Osteocyte (in vitro differentiated cells): ENCODE results near the gene LPCAT4. TPM values are rescaled to one million over a fixed set of nuclear protein-coding genes. Genes with fewer than 3 reads are reported as not detected.

Source experiments
- DNase-seq: peaks from one replicate; pipeline ENCODE4 v3.0.0; 2021; ENCODE audit warnings: mixed read lengths; ENCODE audit not compliant: unreplicated experiment; ENCODE audit errors: extremely low spot score
- H3K27ac Mint-ChIP-seq: one replicate; pipeline ENCODE4 v1.8.0; 2021; ENCODE audit warnings: mild to moderate bottlenecking, mixed read lengths; ENCODE audit not compliant: unreplicated experiment
- H3K27me3 Mint-ChIP-seq: one replicate; pipeline ENCODE4 v1.8.0; 2021; ENCODE audit warnings: mixed read lengths; ENCODE audit not compliant: unreplicated experiment
- H3K36me3 Mint-ChIP-seq: one replicate; pipeline ENCODE4 v1.8.0; 2021; ENCODE audit warnings: mixed read lengths; ENCODE audit not compliant: unreplicated experiment
- H3K4me1 Mint-ChIP-seq: one replicate; pipeline ENCODE4 v1.8.0; 2021; ENCODE audit warnings: mixed read lengths; ENCODE audit not compliant: unreplicated experiment
- H3K4me3 Mint-ChIP-seq: one replicate; pipeline ENCODE4 v1.8.0; 2021; ENCODE audit warnings: mild to moderate bottlenecking, moderate library complexity, mixed read lengths; ENCODE audit not compliant: unreplicated experiment
- H3K9me3 Mint-ChIP-seq: one replicate; pipeline ENCODE4 v1.8.0; 2021; ENCODE audit warnings: mixed read lengths; ENCODE audit not compliant: unreplicated experiment
- CTCF ChIP-seq: fragments of 200-600 bp; sonication (generic); IDR thresholded peaks from 2 replicates; pipeline ENCODE4 v1.5.0; 2021; ENCODE audit warnings: antibody characterized with exemption, mild to moderate bottlenecking, moderate library complexity
- total RNA-seq: library from RNA; stranded (reverse); gene quantifications from 2 replicates; pipeline ENCODE4 v1.2.1, GENCODE V29; 2021

Gene LPCAT4
- total RNA-seq, 1 donor from 2014 or later, result 49.0 TPM

- H3K4me3 Mint-ChIP-seq, result peak overlapping the region; percentile 97
- H3K4me1 Mint-ChIP-seq, result peaks cover 28% of the 10 kb centered on the region
- no peak for DNase-seq
- H3K27ac Mint-ChIP-seq, result peak overlapping the region; percentile 65
- no peak for TF ChIP-seq CTCF
- H3K27me3 Mint-ChIP-seq, result no peaks in the 10 kb centered on the region
- H3K36me3 Mint-ChIP-seq, result peaks cover 6% of the 10 kb centered on the region
- no peaks in the 10 kb centered on the region for H3K9me3 Mint-ChIP-seq
Measured at GRCh38 chr15:34366271-34367065, 528 bp downstream of the LPCAT4 start.

GRCh38 chr15:34365836-34366235, 1.2 kb downstream of the LPCAT4 start:
- no peak for TF ChIP-seq CTCF
- Mint-ChIP-seq H3K4me3 (peak overlapping the region; percentile 97), H3K27me3 (no peaks in the 10 kb centered on the region), H3K9me3 (no peaks in the 10 kb centered on the region), H3K36me3 (peaks cover 9% of the 10 kb centered on the region), H3K4me1 (peaks cover 28% of the 10 kb centered on the region), H3K27ac (peak overlapping the region; percentile 63)
- DNase-seq, result no peak

- no peak for DNase-seq
- peaks cover 10% of the 10 kb centered on the region for H3K36me3 Mint-ChIP-seq
- H3K4me1 Mint-ChIP-seq, result peaks cover 28% of the 10 kb centered on the region
- peak overlapping the region; percentile 63 for H3K27ac Mint-ChIP-seq
- H3K27me3 Mint-ChIP-seq, result no peaks in the 10 kb centered on the region
- no peaks in the 10 kb centered on the region for H3K9me3 Mint-ChIP-seq
- H3K4me3 Mint-ChIP-seq, result peak overlapping the region; percentile 97
- no peak for TF ChIP-seq CTCF
Measured at GRCh38 chr15:34365091-34365825, 1.7 kb downstream of the LPCAT4 start.

- H3K4me3 Mint-ChIP-seq, result no peak overlapping the region
- peaks cover 18% of the 10 kb centered on the region for H3K36me3 Mint-ChIP-seq
- DNase-seq, result no peak
- peaks cover 29% of the 10 kb centered on the region for H3K4me1 Mint-ChIP-seq
- H3K9me3 Mint-ChIP-seq, result no peaks in the 10 kb centered on the region
- TF ChIP-seq CTCF, result no peak
- H3K27ac Mint-ChIP-seq, result no peak overlapping the region
- no peaks in the 10 kb centered on the region for H3K27me3 Mint-ChIP-seq
Measured at GRCh38 chr15:34364041-34364440, 3.0 kb downstream of the LPCAT4 start.
